GM12892 (cell line): ENCODE measurements around the gene HSH2D.

Experiments
- POLR2A ChIP-seq: IDR thresholded peaks from 2 replicates; pipeline ENCODE4 v1.6.1; 2011; ENCODE audit warnings: low read depth, low read length, control low read depth
- POLR2AphosphoS5 ChIP-seq: IDR thresholded peaks from 2 replicates; pipeline ENCODE4 v1.6.1; 2011; ENCODE audit warnings: low read depth, low read length, control low read depth

- peak; percentile 84 for TF ChIP-seq POLR2AphosphoS5
- no peak for TF ChIP-seq POLR2A
Measured at GRCh38 chr19:16131648-16132047, 11.8 kb upstream of the HSH2D start.
